Mesendoderm (in vitro differentiated cells): Measurements from ENCODE around the gene FCN3.

Experiments used
- DNase-seq: peaks from one replicate; pipeline ENCODE4 v3.0.0; 2013
- H2AK5ac ChIP-seq: 2 replicates; pipeline ENCODE4 v1.6.1; 2013; ENCODE audit warnings: low read length, inconsistent platforms
- H2BK120ac ChIP-seq: 2 replicates; pipeline ENCODE4 v1.6.1; 2013; ENCODE audit warnings: low read depth, mild to moderate bottlenecking, low read length, moderate library complexity, mixed read lengths
- H2BK15ac ChIP-seq: replicated peaks from 2 replicates; pipeline ENCODE4 v1.6.1; 2013; ENCODE audit warnings: low read depth, mild to moderate bottlenecking, moderate library complexity
- H2BK5ac ChIP-seq: 2 replicates; pipeline ENCODE4 v1.6.1; 2013; ENCODE audit warnings: low read length, inconsistent platforms
- H3K18ac ChIP-seq: 2 replicates; pipeline ENCODE4 v1.6.1; 2013; ENCODE audit warnings: mild to moderate bottlenecking, low read length, mixed read lengths
- H3K23ac ChIP-seq: one replicate; pipeline ENCODE4 v1.6.1; 2013; ENCODE audit warnings: low read length
- H3K27ac ChIP-seq: 2 replicates; pipeline ENCODE4 v1.5.1; 2013; ENCODE audit warnings: low read depth, mild to moderate bottlenecking, inconsistent platforms, low read length, moderate library complexity
- H3K27me3 ChIP-seq: 2 replicates; pipeline ENCODE4 v1.6.1; 2013; ENCODE audit warnings: low read length, control low read depth, mild to moderate bottlenecking, inconsistent platforms; ENCODE audit not compliant: insufficient read depth, poor library complexity
- H3K36me3 ChIP-seq: 2 replicates; pipeline ENCODE4 v1.6.1; 2013; ENCODE audit warnings: low read length, inconsistent platforms; ENCODE audit not compliant: control insufficient read depth, insufficient read depth
- H3K4ac ChIP-seq: one replicate; pipeline ENCODE4 v1.6.1; 2013; ENCODE audit warnings: low read depth, mild to moderate bottlenecking, low read length, moderate library complexity
- H3K4me1 ChIP-seq: 2 replicates; pipeline ENCODE4 v1.6.1; 2013; ENCODE audit warnings: low read depth, low read length, inconsistent platforms; ENCODE audit not compliant: control insufficient read depth
- H3K4me2 ChIP-seq: 2 replicates; pipeline ENCODE4 v1.6.1; 2013; ENCODE audit warnings: low read length
- H3K4me3 ChIP-seq: 2 replicates; pipeline ENCODE4 v1.5.1; 2013; ENCODE audit warnings: mild to moderate bottlenecking, low read length
- H3K56ac ChIP-seq: one replicate; pipeline ENCODE4 v1.6.1; 2013; ENCODE audit warnings: low read length
- H3K79me1 ChIP-seq: 2 replicates; pipeline ENCODE4 v1.6.1; 2013; ENCODE audit warnings: low read length, inconsistent platforms
- H3K79me2 ChIP-seq: 2 replicates; pipeline ENCODE4 v1.6.1; 2013; ENCODE audit warnings: mild to moderate bottlenecking, low read length; ENCODE audit not compliant: control insufficient read depth, insufficient read depth
- H3K9ac ChIP-seq: 2 replicates; pipeline ENCODE4 v1.6.1; 2013; ENCODE audit warnings: low read length, inconsistent platforms
- H4K5ac ChIP-seq: one replicate; pipeline ENCODE4 v1.6.1; 2013; ENCODE audit warnings: low read length
- H4K8ac ChIP-seq: one replicate; pipeline ENCODE4 v1.6.1; 2013; ENCODE audit warnings: low read depth, mild to moderate bottlenecking, control low read depth, low read length, moderate library complexity
- WGBS: extraction: QIAGEN DNeasy Blood & Tissue Kit; methylation state at CpG from one replicate; pipeline ENCODE4 v1.1.7; 2013; ENCODE audit warnings: low lambda C conversion rate, missing lambda C conversion rate; ENCODE audit not compliant: insufficient coverage; ENCODE audit errors: extremely low coverage; 5-methylcytosine and 5-hydroxymethylcytosine counted together

FCN3 gene

GRCh38 chr1:27360159-27361043, 14.2 kb downstream of the FCN3 start:
- Histone ChIP-seq H3K27ac (no peak overlapping the region), H3K4me1 (peaks cover 9% of the 10 kb centered on the region)

GRCh38 chr1:27359822-27360158, 14.8 kb downstream of the FCN3 start:
- Histone ChIP-seq H4K8ac (no peak overlapping the region), H3K27ac (no peak overlapping the region), H3K23ac (no peak overlapping the region), H3K36me3 (no peaks in the 10 kb centered on the region), H3K4me2 (peak overlapping the region; percentile 49), H3K79me1 (no peaks in the 10 kb centered on the region), H3K79me2 (no peaks in the 10 kb centered on the region), H3K4ac (no peak overlapping the region), H2AK5ac (no peak overlapping the region), H3K4me1 (peaks cover 6% of the 10 kb centered on the region), H4K5ac (no peak overlapping the region), H3K18ac (no peak overlapping the region), H2BK120ac (no peak overlapping the region), H2BK15ac (no peak overlapping the region), H3K56ac (peak overlapping the region; percentile 37), H2BK5ac (no peak overlapping the region), H3K4me3 (no peak overlapping the region), H3K9ac (peak overlapping the region; percentile 11), H3K27me3 (no peaks in the 10 kb centered on the region)
- no CpG with 5 or more reads among the region's 9 CpGs for WGBS
- no peak for DNase-seq

More at GRCh38 chr1:27360159-27361043, 14.2 kb downstream of the FCN3 start:
- H2BK120ac ChIP-seq = no peak overlapping the region
- WGBS = no CpG with 5 or more reads among the region's 71 CpGs
- H3K4me2 ChIP-seq = peak overlapping the region; percentile 68
- H4K8ac ChIP-seq = no peak overlapping the region
- no peak overlapping the region for H2BK5ac ChIP-seq
- peak; percentile 32 for DNase-seq
- H3K4me3 ChIP-seq = peak overlapping the region; percentile 24
- peak overlapping the region; percentile 67 for H3K9ac ChIP-seq
- H3K23ac ChIP-seq = no peak overlapping the region
- H3K18ac ChIP-seq = no peak overlapping the region
- no peaks in the 10 kb centered on the region for H3K79me2 ChIP-seq
- H3K4ac ChIP-seq = no peak overlapping the region
- no peaks in the 10 kb centered on the region for H3K36me3 ChIP-seq
- H3K56ac ChIP-seq = peak overlapping the region; percentile 94
- no peak overlapping the region for H4K5ac ChIP-seq
- H3K79me1 ChIP-seq = no peaks in the 10 kb centered on the region
- H2AK5ac ChIP-seq = no peak overlapping the region
- no peak overlapping the region for H2BK15ac ChIP-seq
- H3K27me3 ChIP-seq = no peaks in the 10 kb centered on the region

DNA sequence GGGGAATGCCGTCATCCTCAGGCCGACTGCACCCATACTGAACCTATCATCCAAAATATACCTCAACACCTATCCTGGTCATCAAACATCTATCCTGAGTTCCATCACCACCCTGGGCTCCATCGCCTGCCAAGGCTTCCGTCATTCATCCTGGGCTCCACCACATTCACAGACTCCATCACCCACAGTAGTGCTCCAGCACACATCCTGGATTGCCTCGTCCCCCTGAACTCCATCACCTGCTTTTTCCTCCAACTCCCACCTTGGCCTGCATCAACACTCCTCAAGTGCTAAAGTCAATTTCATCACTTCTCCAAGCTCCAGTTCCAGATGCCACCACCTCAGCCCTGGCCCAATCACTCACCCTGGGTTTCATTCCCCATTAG, 15.7 kb downstream of the FCN3 start:
- Histone ChIP-seq H3K36me3 (no peaks in the 10 kb centered on the region), H3K27ac (no peak overlapping the region), H3K4me3 (no peak overlapping the region), H3K18ac (no peak overlapping the region), H2BK15ac (no peak overlapping the region), H2BK5ac (no peak overlapping the region), H2AK5ac (no peak overlapping the region), H3K4ac (no peak overlapping the region), H3K27me3 (no peaks in the 10 kb centered on the region), H3K4me2 (no peak overlapping the region), H3K4me1 (peaks cover 6% of the 10 kb centered on the region), H2BK120ac (no peak overlapping the region), H3K56ac (no peak overlapping the region), H3K9ac (no peak overlapping the region), H3K79me1 (no peaks in the 10 kb centered on the region), H4K8ac (no peak overlapping the region), H3K79me2 (no peaks in the 10 kb centered on the region), H3K23ac (no peak overlapping the region), H4K5ac (no peak overlapping the region)
- WGBS = no CpG with 5 or more reads among the region's 5 CpGs
- DNase-seq = no peak

- no peak overlapping the region for H3K4me3 ChIP-seq
- H3K27ac ChIP-seq = no peak overlapping the region
- no peak overlapping the region for H3K4ac ChIP-seq
- no peak overlapping the region for H2BK5ac ChIP-seq
- H3K56ac ChIP-seq = no peak overlapping the region
- H3K79me2 ChIP-seq = no peaks in the 10 kb centered on the region
- H3K23ac ChIP-seq = no peak overlapping the region
- no peak overlapping the region for H2BK120ac ChIP-seq
- no peak overlapping the region for H3K9ac ChIP-seq
- H2BK15ac ChIP-seq = no peak overlapping the region
- no peak overlapping the region for H4K5ac ChIP-seq
- DNase-seq = no peak
- H3K79me1 ChIP-seq = no peaks in the 10 kb centered on the region
- no peak overlapping the region for H3K18ac ChIP-seq
- no peak overlapping the region for H3K4me2 ChIP-seq
- H2AK5ac ChIP-seq = no peak overlapping the region
- WGBS = no CpG with 5 or more reads among the region's 21 CpGs
- peaks cover 6% of the 10 kb centered on the region for H3K4me1 ChIP-seq
- H3K27me3 ChIP-seq = no peaks in the 10 kb centered on the region
- H3K36me3 ChIP-seq = no peaks in the 10 kb centered on the region
- no peak overlapping the region for H4K8ac ChIP-seq
Observed at GRCh38 chr1:27358038-27358927, 16.3 kb downstream of the FCN3 start.

GRCh38 chr1:27357281-27358037, 17.2 kb downstream of the FCN3 start:
- Histone ChIP-seq H3K4me1 (peaks cover 6% of the 10 kb centered on the region), H3K4me2 (peak overlapping the region; percentile 6), H2BK5ac (no peak overlapping the region), H4K8ac (no peak overlapping the region), H2BK120ac (no peak overlapping the region), H3K56ac (peak overlapping the region; percentile 71), H2AK5ac (no peak overlapping the region), H3K23ac (no peak overlapping the region), H3K18ac (no peak overlapping the region), H3K27ac (no peak overlapping the region), H3K4me3 (no peak overlapping the region), H4K5ac (no peak overlapping the region), H3K4ac (no peak overlapping the region), H2BK15ac (no peak overlapping the region), H3K79me1 (no peaks in the 10 kb centered on the region), H3K79me2 (no peaks in the 10 kb centered on the region), H3K9ac (peak overlapping the region; percentile 52), H3K27me3 (no peaks in the 10 kb centered on the region), H3K36me3 (no peaks in the 10 kb centered on the region)
- no CpG with 5 or more reads among the region's 40 CpGs for WGBS
- DNase-seq = peak; percentile 85
